ENCODE results near the gene RAB24. TPM values are rescaled to one million over a fixed set of nuclear protein-coding genes. Genes with fewer than 3 reads are reported as not detected.

RAB24 gene
- polyA plus RNA-seq, 1 donor (not counting 4 experiments of a cell fraction or from before 2014, with no cell fraction given) = 22.4 TPM

GRCh38 chr5:177264178-177264577 lies 39.3 kb downstream of the RAB24 start:
- Histone ChIP-seq H3K36me3 (ENCODE audit: control insufficient read depth in 2 of 2, extremely low read depth in 1 of 2, insufficient read depth in 2 of 2, low read length in 2 of 2) (peaks cover 6 to 24% of the 10 kb centered on the region in 2 experiments), H2AFZ (ENCODE audit: control insufficient read depth, low read length) (no peak overlapping the region), H3K4me2 (ENCODE audit: control insufficient read depth, extremely low read depth, insufficient read depth, low read depth, low read length) (no peak overlapping the region), H3K9me3 (ENCODE audit: control insufficient read depth, low read depth, low read length) (no peaks in the 10 kb centered on the region), H3K27ac (ENCODE audit: control insufficient read depth, insufficient read depth, low read length) (no peak overlapping the region), H3K9me1 (ENCODE audit: control insufficient read depth, extremely low read depth, insufficient read depth, low read length) (no peaks in the 10 kb centered on the region), H3K4me1 (ENCODE audit: control insufficient read depth, extremely low read depth, insufficient read depth, low read length) (peaks cover 2% of the 10 kb centered on the region), H3K79me2 (ENCODE audit: control insufficient read depth, insufficient read depth, low read length) (no peaks in the 10 kb centered on the region), H3K4me3 (ENCODE audit: control insufficient read depth in 2 of 3, extremely low read depth in 1 of 3, insufficient read depth in 2 of 3, low read depth in 1 of 3, low read length in 3 of 3) (no peak overlapping the region), H4K20me1 (ENCODE audit: control insufficient read depth, extremely low read depth, insufficient read depth, low read length) (no peaks in the 10 kb centered on the region), H3K9ac (ENCODE audit: control insufficient read depth, extremely low read depth, insufficient read depth, low read length) (no peak overlapping the region), H3K27me3 (ENCODE audit: control insufficient read depth, extremely low read depth, insufficient read depth, low read length) (no peaks in the 10 kb centered on the region)
- TF ChIP-seq CTCF (optimal IDR thresholded peaks at IDR 0.05 in 1 of 3, IDR thresholded peaks at IDR 0.05 in 1 of 3, conservative IDR thresholded peaks at IDR 0.05 in 1 of 3; ENCODE audit: extremely low read depth in 1 of 3, insufficient read depth in 2 of 3, low read length in 3 of 3) = no peak
- no peak for TF ChIP-seq EZH2 (IDR thresholded peaks at IDR 0.05; ENCODE audit: low read length)
- FAIRE-seq = no peak
- no peak for DNase-seq (ENCODE audit: low read depth, low spot score)
- dilution Hi-C loops (cut with MboI; ENCODE audit: extremely low pct_ligation_motif_present, low sequenced_read_pairs) = no loop called here

GRCh38 chr5:177261510-177261909 lies 42.0 kb downstream of the RAB24 start:
- Histone ChIP-seq H3K79me2 (ENCODE audit: control insufficient read depth, insufficient read depth, low read length) (no peaks in the 10 kb centered on the region), H3K4me3 (ENCODE audit: control insufficient read depth in 2 of 3, extremely low read depth in 1 of 3, insufficient read depth in 2 of 3, low read depth in 1 of 3, low read length in 3 of 3) (no peak overlapping the region), H2AFZ (ENCODE audit: control insufficient read depth, low read length) (no peak overlapping the region), H3K27me3 (ENCODE audit: control insufficient read depth, extremely low read depth, insufficient read depth, low read length) (no peaks in the 10 kb centered on the region), H3K4me2 (ENCODE audit: control insufficient read depth, extremely low read depth, insufficient read depth, low read depth, low read length) (no peak overlapping the region), H3K4me1 (ENCODE audit: control insufficient read depth, extremely low read depth, insufficient read depth, low read length) (no peaks in the 10 kb centered on the region), H3K27ac (ENCODE audit: control insufficient read depth, insufficient read depth, low read length) (no peak overlapping the region), H4K20me1 (ENCODE audit: control insufficient read depth, extremely low read depth, insufficient read depth, low read length) (no peaks in the 10 kb centered on the region), H3K9me1 (ENCODE audit: control insufficient read depth, extremely low read depth, insufficient read depth, low read length) (no peaks in the 10 kb centered on the region), H3K9me3 (ENCODE audit: control insufficient read depth, low read depth, low read length) (no peaks in the 10 kb centered on the region), H3K36me3 (ENCODE audit: control insufficient read depth in 2 of 2, extremely low read depth in 1 of 2, insufficient read depth in 2 of 2, low read length in 2 of 2) (peaks cover 9 to 28% of the 10 kb centered on the region in 2 experiments), H3K9ac (ENCODE audit: control insufficient read depth, extremely low read depth, insufficient read depth, low read length) (no peak overlapping the region)
- dilution Hi-C loops (cut with MboI; ENCODE audit: extremely low pct_ligation_motif_present, low sequenced_read_pairs) = no loop called here
- no peak for DNase-seq (ENCODE audit: low read depth, low spot score)
- TF ChIP-seq CTCF (optimal IDR thresholded peaks at IDR 0.05 in 1 of 3, IDR thresholded peaks at IDR 0.05 in 1 of 3, conservative IDR thresholded peaks at IDR 0.05 in 1 of 3; ENCODE audit: extremely low read depth in 1 of 3, insufficient read depth in 2 of 3, low read length in 3 of 3) (no peak), EZH2 (IDR thresholded peaks at IDR 0.05; ENCODE audit: low read length) (no peak)
- no peak for FAIRE-seq
